Ascending aorta (tissue), 2 donors: ENCODE data around the gene CASR. TPM values are rescaled to one million over a fixed set of nuclear protein-coding genes. Genes with fewer than 3 reads are reported as not detected.
"Not testable (repeated sequence)": the region's sequence is repeated elsewhere in the genome, so short reads cannot be mapped to it uniquely, and the experiment has no call there.

Experiments
- DNase-seq, 2 donors: peaks; one replicate each; pipeline ENCODE4 v3.0.0-alpha.2; 2019; ENCODE audit warnings: low spot score in 2 of 2
- H3K27ac ChIP-seq, 2 donors: fragments of 200-600 bp; sonication (generic); one replicate each; pipeline ENCODE4 v1.5.1; 2016 to 2017; ENCODE audit warnings: mild to moderate bottlenecking in 1 of 2
- H3K27me3 ChIP-seq: fragments of 200-600 bp; sonication (generic); one replicate; pipeline ENCODE4 v1.5.1; 2017
- H3K36me3 ChIP-seq, 2 donors: fragments of 200-600 bp; sonication (generic); one replicate each; pipeline ENCODE4 v1.5.1; 2016
- H3K4me1 ChIP-seq, 2 donors: fragments of 200-600 bp; sonication (generic); one replicate each; pipeline ENCODE4 v1.5.1; 2016 to 2017; ENCODE audit warnings: mild to moderate bottlenecking in 1 of 2
- H3K4me3 ChIP-seq, 2 donors: fragments of 200-600 bp; sonication (generic); one replicate each; pipeline ENCODE4 v1.5.1; 2016 to 2017; ENCODE audit warnings: mild to moderate bottlenecking in 1 of 2
- H3K9me3 ChIP-seq, 2 donors: fragments of 200-600 bp; sonication (generic); one replicate each; pipeline ENCODE4 v1.5.1; 2016
- CTCF ChIP-seq, 3 experiments: fragments of 200-600 bp in 2 of 3; fragments of 450-650 bp in 1 of 3; sonication (generic) in 2 of 3; IDR thresholded peaks; one replicate each; pipeline ENCODE4 v1.5.1; 2016 to 2019; ENCODE audit warnings: antibody characterized with exemption in 3 of 3, mild to moderate bottlenecking in 1 of 3, moderate library complexity in 1 of 3
- intact Hi-C: fragments of 100-400 bp; cut with DNase I; formaldehyde crosslinking; loops from one replicate; pipeline ENCODE4 v1.15.1; 2023
- total RNA-seq: library from RNA; depleted of rRNA; stranded (reverse); fragments of >200 nt; gene quantifications from one replicate; pipeline ENCODE4 v1.1.0, GENCODE V29; 2016

Gene CASR
- total RNA-seq, 1 donor from 2014 or later, result not detected

GRCh38 chr3:122168044-122168443 is 15.4 kb upstream of the CASR start:
- intact Hi-C loops, result no loop called here
- H3K36me3 ChIP-seq, result no peaks in the 10 kb centered on the region

GRCh38 chr3:122169911-122170310 is 13.6 kb upstream of the CASR start:
- intact Hi-C loops, result no loop called here
- H3K27me3 ChIP-seq, result no peaks in the 10 kb centered on the region
- TF ChIP-seq CTCF (IDR thresholded peaks at IDR 0.05), result no peak

More at GRCh38 chr3:122168044-122168443, 15.4 kb upstream of the CASR start:
- peaks cover 0 to 5% of the 10 kb centered on the region in 2 donors for H3K9me3 ChIP-seq
- DNase-seq, result no peak
- no peaks in the 10 kb centered on the region for H3K4me1 ChIP-seq
- no peak overlapping the region for H3K27ac ChIP-seq
- TF ChIP-seq CTCF (IDR thresholded peaks at IDR 0.05), result no peak
- H3K4me3 ChIP-seq, result no peak overlapping the region
- H3K27me3 ChIP-seq, result no peaks in the 10 kb centered on the region

GRCh38 chr3:122171361-122171760 is 12.1 kb upstream of the CASR start:
- H3K27me3 ChIP-seq, H3K4me3 ChIP-seq, H3K4me1 ChIP-seq, H3K27ac ChIP-seq, DNase-seq, H3K36me3 ChIP-seq, intact Hi-C loops, H3K9me3 ChIP-seq: not testable (repeated sequence)

More at GRCh38 chr3:122169911-122170310, 13.6 kb upstream of the CASR start:
- Histone ChIP-seq H3K4me3 (no peak overlapping the region), H3K27ac (no peak overlapping the region), H3K4me1 (no peaks in the 10 kb centered on the region), H3K9me3 (peaks cover 0 to 5% of the 10 kb centered on the region in 2 donors), H3K36me3 (no peaks in the 10 kb centered on the region)
- DNase-seq, result no peak

- no peak for TF ChIP-seq CTCF (IDR thresholded peaks at IDR 0.05)
- no peaks in the 10 kb centered on the region for H3K9me3 ChIP-seq
- H3K4me3 ChIP-seq, result no peak overlapping the region
- H3K4me1 ChIP-seq, result no peaks in the 10 kb centered on the region
- no peak for DNase-seq
- no peaks in the 10 kb centered on the region for H3K36me3 ChIP-seq
- intact Hi-C loops, result no loop called here
- H3K27ac ChIP-seq, result no peak overlapping the region
- H3K27me3 ChIP-seq, result peaks cover 4% of the 10 kb centered on the region
Observed at GRCh38 chr3:122178711-122179110, 4.8 kb upstream of the CASR start.

GRCh38 chr3:122183893-122184590 is 574 bp downstream of the CASR start:
- TF ChIP-seq CTCF (IDR thresholded peaks at IDR 0.05), result no peak
- Histone ChIP-seq H3K4me3 (peak overlapping the region in 1 of 2 donors; percentile 51), H3K36me3 (no peaks in the 10 kb centered on the region), H3K27ac (no peak overlapping the region), H3K4me1 (no peaks in the 10 kb centered on the region), H3K9me3 (no peaks in the 10 kb centered on the region), H3K27me3 (peaks cover 6% of the 10 kb centered on the region)
- intact Hi-C loops, result no loop called here
- DNase-seq, result no peak

GRCh38 chr3:122184591-122184929 is 1.1 kb downstream of the CASR start:
- intact Hi-C loops, result no loop called here

More at GRCh38 chr3:122184591-122184929, 1.1 kb downstream of the CASR start:
- no peaks in the 10 kb centered on the region for H3K36me3 ChIP-seq
- H3K4me3 ChIP-seq, result peak overlapping the region in 1 of 2 donors; percentile 51
- H3K4me1 ChIP-seq, result no peaks in the 10 kb centered on the region
- H3K27ac ChIP-seq, result no peak overlapping the region
- no peaks in the 10 kb centered on the region for H3K9me3 ChIP-seq
- no peak for DNase-seq
- H3K27me3 ChIP-seq, result peaks cover 6% of the 10 kb centered on the region
- no peak for TF ChIP-seq CTCF (IDR thresholded peaks at IDR 0.05)
